ENCODE results near the gene AXL. TPM values are rescaled to one million over a fixed set of nuclear protein-coding genes. Genes with fewer than 3 reads are reported as not detected.

Gene AXL
- total RNA-seq, 4 donors from 2014 or later: 22.3 to 86.5 (median 60.6) TPM

DNA sequence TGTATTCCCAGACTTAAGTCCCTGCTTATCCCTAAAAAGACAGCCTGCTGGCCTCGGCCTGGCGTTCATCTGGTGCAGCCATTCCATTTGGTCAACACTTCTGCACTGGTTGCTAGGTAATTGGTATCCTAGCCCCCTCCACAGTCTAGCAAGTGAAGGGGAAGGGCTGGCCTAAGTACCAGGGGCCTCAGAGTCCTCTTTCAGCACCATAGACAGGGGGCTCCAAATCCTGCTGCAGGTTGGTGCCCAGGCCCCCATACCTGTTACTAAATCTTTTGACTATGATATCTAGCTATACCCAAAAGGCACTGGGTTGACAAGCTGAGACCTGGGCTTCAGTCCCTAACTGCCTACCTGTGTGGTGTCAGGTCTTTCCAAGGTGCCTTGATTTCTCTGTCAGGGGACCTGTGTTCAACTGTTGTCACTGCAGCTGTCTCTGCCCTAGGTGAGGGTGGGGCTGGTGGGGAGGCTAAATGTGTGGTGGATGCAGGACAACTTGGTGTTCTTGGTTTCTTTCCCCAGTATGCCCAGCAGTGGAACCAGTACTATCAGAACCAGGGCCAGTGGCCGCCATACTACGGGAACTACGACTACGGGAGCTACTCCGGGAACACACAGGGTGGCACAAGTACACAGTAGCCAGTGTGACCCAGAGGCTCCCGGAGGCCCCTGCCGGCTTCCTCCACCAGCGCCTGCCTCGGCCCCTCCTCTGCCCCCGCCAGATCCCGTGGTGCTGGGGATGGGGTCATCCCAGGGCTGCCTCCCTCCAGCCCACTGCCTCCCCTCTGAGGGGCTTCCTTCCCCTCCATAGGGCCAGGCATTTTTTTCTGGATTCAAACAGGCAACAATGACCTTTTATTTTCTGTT lies 87.1 kb downstream of the AXL start:
- Histone ChIP-seq H3K27me3 (no peaks in the 10 kb centered on the region), H3K9me3 (no peaks in the 10 kb centered on the region), H3K36me3 (no peaks in the 10 kb centered on the region), H3K4me3 (no peak overlapping the region), H3K27ac (peak overlapping the region in 1 of 2 donors; percentile 90), H3K4me1 (peaks cover 0 to 9% of the 10 kb centered on the region in 2 donors)
- no peak for DNase-seq
- TF ChIP-seq, protein P1, sequence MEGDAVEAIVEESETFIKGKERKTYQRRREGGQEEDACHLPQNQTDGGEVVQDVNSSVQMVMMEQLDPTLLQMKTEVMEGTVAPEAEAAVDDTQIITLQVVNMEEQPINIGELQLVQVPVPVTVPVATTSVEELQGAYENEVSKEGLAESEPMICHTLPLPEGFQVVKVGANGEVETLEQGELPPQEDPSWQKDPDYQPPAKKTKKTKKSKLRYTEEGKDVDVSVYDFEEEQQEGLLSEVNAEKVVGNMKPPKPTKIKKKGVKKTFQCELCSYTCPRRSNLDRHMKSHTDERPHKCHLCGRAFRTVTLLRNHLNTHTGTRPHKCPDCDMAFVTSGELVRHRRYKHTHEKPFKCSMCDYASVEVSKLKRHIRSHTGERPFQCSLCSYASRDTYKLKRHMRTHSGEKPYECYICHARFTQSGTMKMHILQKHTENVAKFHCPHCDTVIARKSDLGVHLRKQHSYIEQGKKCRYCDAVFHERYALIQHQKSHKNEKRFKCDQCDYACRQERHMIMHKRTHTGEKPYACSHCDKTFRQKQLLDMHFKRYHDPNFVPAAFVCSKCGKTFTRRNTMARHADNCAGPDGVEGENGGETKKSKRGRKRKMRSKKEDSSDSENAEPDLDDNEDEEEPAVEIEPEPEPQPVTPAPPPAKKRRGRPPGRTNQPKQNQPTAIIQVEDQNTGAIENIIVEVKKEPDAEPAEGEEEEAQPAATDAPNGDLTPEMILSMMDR (IDR thresholded peaks at IDR 0.05): no peak
- no peak for TF ChIP-seq POLR2A (IDR thresholded peaks at IDR 0.05)
- intact Hi-C loops (cut with DNase I; ENCODE audit: low total_unique reads): loop anchor here (5.0 kb wide), 1 partner anchor 39 kb away; no protein-coding TSS in a partner anchor

DNA sequence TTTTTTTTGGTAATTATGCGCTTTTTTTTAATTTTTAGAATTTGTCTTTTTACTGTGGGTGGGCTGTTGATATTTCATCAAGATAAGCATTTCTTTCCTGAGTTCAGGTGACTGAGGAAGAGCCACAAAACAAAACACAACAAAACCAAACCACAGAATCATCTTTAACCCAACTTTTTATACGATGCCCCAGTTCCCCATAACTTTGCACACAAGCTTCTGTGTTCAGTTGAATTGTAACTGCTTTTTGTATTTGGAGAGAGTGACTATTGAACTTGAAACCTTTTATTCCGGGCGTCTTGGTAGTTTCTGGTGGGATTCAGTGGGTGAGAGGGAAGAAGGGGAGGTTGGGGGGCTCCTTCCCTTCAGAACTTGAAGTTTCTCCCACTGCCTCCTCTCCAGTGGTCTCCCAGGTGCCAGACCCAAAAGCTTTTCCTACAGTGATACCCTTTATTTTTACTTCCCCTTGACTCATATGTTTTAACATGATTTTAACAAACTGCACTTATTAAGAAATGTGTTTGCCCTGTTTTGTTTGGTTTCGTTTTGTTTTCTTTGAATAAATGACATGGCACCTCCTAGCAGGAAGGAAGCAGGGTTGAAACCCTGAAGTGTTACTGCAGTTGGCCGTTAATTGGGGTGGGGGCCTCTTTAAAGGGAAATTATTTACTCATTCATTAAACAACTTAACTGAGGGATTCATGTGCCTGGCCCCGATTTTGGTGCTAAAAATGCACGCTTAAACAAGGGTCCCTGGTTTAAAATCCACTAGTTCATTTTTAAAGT lies 88.3 kb downstream of the AXL start:
- TF ChIP-seq POLR2A (IDR thresholded peaks at IDR 0.05): no peak
- TF ChIP-seq, protein P1 (IDR thresholded peaks at IDR 0.05): no peak
- DNase-seq: no peak
- intact Hi-C loops (cut with DNase I; ENCODE audit: low total_unique reads): loop anchor here (5.0 kb wide), 1 partner anchor 40 kb away; no protein-coding TSS in a partner anchor
- Histone ChIP-seq H3K27ac (peak overlapping the region in 1 of 2 donors; percentile 90), H3K4me1 (peaks cover 3 to 10% of the 10 kb centered on the region in 2 donors), H3K9me3 (no peaks in the 10 kb centered on the region), H3K4me3 (no peak overlapping the region), H3K36me3 (no peaks in the 10 kb centered on the region), H3K27me3 (no peaks in the 10 kb centered on the region)

DNA sequence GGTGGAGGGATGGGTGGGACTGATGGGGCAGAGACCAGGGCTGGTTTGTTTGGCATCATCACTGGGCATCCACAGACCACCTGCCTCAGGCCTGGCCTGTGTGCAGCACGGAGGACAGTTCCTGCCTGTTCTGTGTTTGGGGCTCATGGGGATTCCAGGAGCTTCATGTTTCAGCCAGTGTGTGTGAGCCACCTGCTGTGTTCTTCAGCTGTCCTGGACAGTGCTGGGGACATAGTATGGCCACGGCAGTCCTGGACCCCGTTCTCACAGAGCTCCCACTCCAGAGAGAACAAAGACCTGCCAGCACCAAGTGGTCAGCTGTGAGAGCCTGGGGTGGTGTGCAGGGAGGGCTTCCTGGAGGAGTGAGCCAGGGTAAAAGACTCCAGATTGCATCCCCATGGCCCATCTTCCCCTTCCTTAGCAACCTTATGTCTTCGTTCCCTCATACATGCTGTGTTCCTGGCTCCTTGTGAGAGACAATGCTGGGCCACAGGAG lies 89.0 kb downstream of the AXL start:
- H3K9me3 ChIP-seq: no peaks in the 10 kb centered on the region
- DNase-seq: no peak
- no peak overlapping the region for H3K4me3 ChIP-seq
- intact Hi-C loops (cut with DNase I; ENCODE audit: low total_unique reads): loop anchor here (5.0 kb wide), 1 partner anchor 41 kb away; no protein-coding TSS in a partner anchor
- H3K27me3 ChIP-seq: no peaks in the 10 kb centered on the region
- H3K4me1 ChIP-seq: peaks cover 3 to 10% of the 10 kb centered on the region in 2 donors
- peak overlapping the region; percentile 90 to 96 for H3K27ac ChIP-seq
- no peak for TF ChIP-seq POLR2A (IDR thresholded peaks at IDR 0.05)
- TF ChIP-seq, protein P1 (IDR thresholded peaks at IDR 0.05): no peak
- no peaks in the 10 kb centered on the region for H3K36me3 ChIP-seq

DNA sequence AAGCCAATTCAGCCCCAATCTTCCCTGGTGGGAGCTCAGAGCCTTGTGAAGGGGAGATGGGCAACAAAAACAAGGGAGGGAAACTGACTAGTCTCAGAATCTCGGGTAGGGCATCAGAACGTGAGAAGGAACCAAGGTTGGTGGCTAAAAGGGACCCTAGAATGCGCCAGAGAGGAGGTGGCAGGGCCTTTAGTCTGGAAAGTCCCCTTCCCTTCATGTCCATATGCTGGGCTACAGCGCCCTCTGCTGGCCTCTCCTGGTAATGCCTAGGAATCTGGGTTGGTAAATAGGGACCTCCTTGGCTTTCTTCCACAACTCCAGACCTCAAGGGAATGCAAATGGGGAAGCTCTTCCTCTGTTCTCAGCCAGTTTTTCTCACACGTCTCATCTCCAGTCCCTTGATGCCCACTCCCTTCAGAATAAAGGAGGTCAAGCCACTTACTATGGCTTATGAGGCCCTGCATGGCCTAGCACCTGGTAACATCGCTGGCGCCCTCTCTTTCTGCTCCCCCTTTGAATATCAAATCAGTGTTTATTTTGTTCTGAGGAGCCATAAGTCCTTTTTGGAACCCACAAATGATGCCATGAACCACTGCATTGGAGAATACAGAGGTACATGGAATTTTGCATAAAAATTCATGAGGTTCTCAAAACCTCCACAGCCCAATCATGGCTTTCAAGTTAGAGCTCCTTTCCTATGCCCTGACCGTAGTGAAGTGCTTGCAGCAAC lies 89.6 kb downstream of the AXL start:
- Histone ChIP-seq H3K27me3 (no peaks in the 10 kb centered on the region), H3K9me3 (no peaks in the 10 kb centered on the region), H3K4me3 (peak overlapping the region; percentile 63 to 78), H3K36me3 (no peaks in the 10 kb centered on the region), H3K4me1 (peaks cover 3 to 10% of the 10 kb centered on the region in 2 donors), H3K27ac (peak overlapping the region; percentile 90 to 96)
- intact Hi-C loops (cut with DNase I; ENCODE audit: low total_unique reads): loop anchor here (5.0 kb wide), 1 partner anchor 41 kb away; no protein-coding TSS in a partner anchor
- no peak for TF ChIP-seq POLR2A (IDR thresholded peaks at IDR 0.05)
- TF ChIP-seq, protein P1 (IDR thresholded peaks at IDR 0.05): peak; percentile 95 to 97 (median 96)
- peak; percentile 92 to 95 for DNase-seq

Measured in uterus (tissue), 4 donors.